CD4-positive, alpha-beta T cell treated with Interleukin-17A for 1 hour (primary cell): ENCODE results near the gene TMEM8B.

Experiments
- DNase-seq: peaks from one replicate; pipeline ENCODE4 v3.0.0-alpha.2; 2020

TMEM8B gene

GRCh38 chr9:35811381-35812024 lies 17.5 kb upstream of the TMEM8B start:
- no peak for DNase-seq

- peak; percentile 99 for DNase-seq
These were observed 16.9 kb upstream of the TMEM8B start, which contains the start of gene SPAG8 for GRCh38 chr9:35812025-35812602. SPAG8 (minus strand) TSS chr9:35812262; CDS start chr9:35812147, 115 bp downstream.

- no peak for DNase-seq
These were observed 15.5 kb upstream of the TMEM8B start for GRCh38 chr9:35813434-35814105.

GRCh38 chr9:35814106-35814840 lies 14.8 kb upstream of the TMEM8B start:
- DNase-seq, result peak; percentile 39

GRCh38 chr9:35814841-35815543 lies 14.0 kb upstream of the TMEM8B start, which contains the start of gene HINT2:
HINT2 (minus strand) TSS chr9:35815042; CDS start chr9:35814979, 63 bp downstream.
- peak; percentile 98 for DNase-seq

- DNase-seq, result no peak
These were observed 12.3 kb upstream of the TMEM8B start for GRCh38 chr9:35816708-35817107.

- DNase-seq, result no peak
These were observed 10.7 kb upstream of the TMEM8B start for GRCh38 chr9:35818341-35818740.

GRCh38 chr9:35820076-35820475 lies 9.0 kb upstream of the TMEM8B start:
- no peak for DNase-seq

- no peak for DNase-seq
These were observed 6.1 kb upstream of the TMEM8B start for GRCh38 chr9:35822926-35823325.

- peak; percentile 72 for DNase-seq
These were observed 2.8 kb upstream of the TMEM8B start for GRCh38 chr9:35826071-35826701.

GRCh38 chr9:35827486-35827885 lies 1.5 kb upstream of the TMEM8B start:
- DNase-seq, result no peak

- no peak for DNase-seq
These were observed 328 bp upstream of the TMEM8B start, which contains the start of gene FAM221B for GRCh38 chr9:35828716-35829083. FAM221B (minus strand) TSS chr9:35828732; CDS start chr9:35826161, 2,571 bp downstream.

GRCh38 chr9:35829764-35830096 lies 702 bp downstream of the TMEM8B start:
- no peak for DNase-seq

- DNase-seq, result no peak
These were observed 2.0 kb downstream of the TMEM8B start for GRCh38 chr9:35831040-35831439.

GRCh38 chr9:35832814-35833213 lies 3.8 kb downstream of the TMEM8B start:
- DNase-seq, result no peak

GRCh38 chr9:35834260-35835215 lies 5.5 kb downstream of the TMEM8B start:
- no peak for DNase-seq

- DNase-seq, result no peak
These were observed 6.2 kb downstream of the TMEM8B start for GRCh38 chr9:35835216-35835632.

GRCh38 chr9:35835766-35836165 lies 6.7 kb downstream of the TMEM8B start:
- DNase-seq, result no peak

GRCh38 chr9:35836595-35836994 lies 7.6 kb downstream of the TMEM8B start:
- DNase-seq, result no peak

- DNase-seq, result no peak
These were observed 10.9 kb downstream of the TMEM8B start for GRCh38 chr9:35839926-35840325.
